DMS153 treated with DMSO at 0.1 percent for 48 hours (cell line): ENCODE results near the gene PPP1R12C.
A peak's percentile ranks its signal among the peaks of the same experiment; 100 is the strongest.
"Not testable (repeated sequence)": the region's sequence is repeated elsewhere in the genome, so short reads cannot be mapped to it uniquely, and the experiment has no call there.

Experiments
- DNase-seq: peaks from one replicate; lab custom pipeline; 2025; ENCODE audit not compliant: unreplicated experiment; lab: John Stamatoyannopoulos, UW

PPP1R12C gene

DNA sequence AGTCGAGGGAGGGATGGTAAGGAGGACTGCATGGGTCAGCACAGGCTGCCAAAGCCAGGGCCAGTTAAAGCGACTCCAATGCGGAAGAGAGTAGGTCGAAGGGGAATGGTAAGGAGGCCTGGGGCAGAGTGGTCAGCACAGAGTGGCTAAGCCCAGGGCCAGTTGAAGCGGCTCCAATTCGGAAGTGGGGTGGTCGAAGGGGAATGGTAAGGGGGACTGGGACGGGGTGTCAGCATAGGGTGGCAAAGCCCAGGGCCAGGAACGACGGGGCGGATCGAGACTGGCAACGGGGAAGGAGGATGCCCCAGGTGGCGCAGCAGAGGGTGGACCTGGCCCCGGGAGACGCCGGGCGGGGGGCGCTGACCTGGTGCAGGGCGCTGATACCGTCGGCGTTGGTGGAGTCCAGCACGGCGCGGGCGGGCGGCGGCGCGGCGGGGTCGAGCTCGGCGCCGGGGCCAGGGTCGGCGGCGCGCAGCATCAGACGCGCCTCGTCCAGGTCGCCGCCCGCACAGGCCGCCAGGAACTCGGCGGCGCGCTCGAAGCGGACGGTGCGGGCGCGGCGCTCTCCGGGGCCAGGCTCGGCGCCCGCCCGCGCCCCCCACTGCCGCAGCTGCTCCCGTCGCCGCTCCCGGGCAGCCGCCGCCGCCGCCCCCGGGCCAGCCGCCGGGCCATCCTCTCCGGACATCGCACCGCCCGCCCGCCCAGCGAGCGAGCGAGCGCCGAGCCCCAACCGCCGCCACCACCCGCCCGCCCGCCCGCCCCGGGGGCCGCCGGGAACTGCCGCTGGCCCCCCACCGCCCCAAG, at the start of gene PPP1R12C:
Gene PPP1R12C, minus strand, starts transcription at position 779 of the 804 bp plus-strand sequence. Its CDS starts 94 bp downstream, at position 685.
- no peak for DNase-seq

DNA sequence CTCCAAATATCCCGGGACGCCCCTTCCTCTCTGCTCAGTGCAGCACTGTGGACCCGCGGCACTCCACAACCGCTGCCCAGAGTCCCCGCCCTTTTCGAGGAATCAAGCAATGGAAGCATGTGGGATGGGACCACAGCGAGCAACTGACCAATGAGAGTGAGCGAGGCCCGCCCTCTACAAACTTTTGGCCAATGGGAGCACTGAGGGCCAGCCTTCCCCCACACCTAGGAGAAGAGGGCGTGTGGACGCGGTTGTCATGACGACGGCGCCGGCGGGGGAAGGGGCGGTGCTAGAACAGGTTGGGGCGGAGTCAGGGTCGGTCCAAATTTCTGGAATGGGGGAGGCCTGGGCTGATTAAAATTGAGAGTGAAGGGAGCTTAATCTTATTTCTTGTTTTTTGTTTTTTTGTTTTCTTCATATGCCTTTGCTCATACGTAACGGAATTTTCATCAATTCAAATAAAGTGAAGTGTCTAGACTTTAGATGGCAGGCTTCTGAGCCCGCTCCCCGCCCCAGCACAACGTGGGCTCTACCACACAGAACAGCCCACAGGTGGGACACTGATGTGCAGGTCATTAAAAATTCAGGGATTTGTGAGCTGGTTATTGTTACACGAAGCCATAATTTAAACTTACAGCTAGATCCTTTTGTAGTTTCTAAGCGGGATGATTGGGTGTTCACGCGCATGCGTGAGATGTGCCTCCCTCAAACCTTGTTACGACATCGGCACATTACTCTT, 49.3 kb upstream of the PPP1R12C start, which contains the start of gene DNAAF3:
Gene DNAAF3, minus strand, starts transcription at position 84 of the 739 bp plus-strand sequence. CDS start 200 bp downstream, outside the sequence.
- peak; percentile 97 for DNase-seq

DNA sequence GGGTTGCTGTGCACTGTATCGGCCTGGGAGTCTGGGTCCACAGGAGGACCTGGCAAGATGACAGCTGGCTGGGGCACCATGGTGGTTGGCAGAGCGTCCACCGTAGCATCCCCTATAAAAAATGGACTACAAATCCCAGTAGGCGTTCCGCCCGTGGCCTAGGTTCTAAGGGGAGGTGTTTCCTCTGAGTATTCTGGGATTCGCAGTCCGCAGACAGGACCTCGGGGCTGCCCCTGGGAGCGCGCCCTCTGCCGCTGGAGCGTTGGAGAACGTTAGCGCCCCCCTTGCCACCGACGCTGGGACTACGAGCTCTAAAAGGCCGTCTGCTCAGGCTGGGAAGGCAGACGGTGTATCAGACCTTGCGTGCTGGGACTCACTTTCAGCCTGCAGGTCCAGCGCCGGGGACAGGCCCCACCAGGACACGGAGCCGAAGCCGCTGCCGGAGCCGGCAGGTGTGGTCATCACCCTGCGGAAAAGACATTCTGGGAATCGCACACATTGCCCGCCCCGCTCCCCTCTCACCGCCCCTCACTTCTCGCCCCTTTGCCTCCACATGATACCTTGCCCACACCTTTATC, 48.6 kb upstream of the PPP1R12C start:
- peak; percentile 83 for DNase-seq

DNA sequence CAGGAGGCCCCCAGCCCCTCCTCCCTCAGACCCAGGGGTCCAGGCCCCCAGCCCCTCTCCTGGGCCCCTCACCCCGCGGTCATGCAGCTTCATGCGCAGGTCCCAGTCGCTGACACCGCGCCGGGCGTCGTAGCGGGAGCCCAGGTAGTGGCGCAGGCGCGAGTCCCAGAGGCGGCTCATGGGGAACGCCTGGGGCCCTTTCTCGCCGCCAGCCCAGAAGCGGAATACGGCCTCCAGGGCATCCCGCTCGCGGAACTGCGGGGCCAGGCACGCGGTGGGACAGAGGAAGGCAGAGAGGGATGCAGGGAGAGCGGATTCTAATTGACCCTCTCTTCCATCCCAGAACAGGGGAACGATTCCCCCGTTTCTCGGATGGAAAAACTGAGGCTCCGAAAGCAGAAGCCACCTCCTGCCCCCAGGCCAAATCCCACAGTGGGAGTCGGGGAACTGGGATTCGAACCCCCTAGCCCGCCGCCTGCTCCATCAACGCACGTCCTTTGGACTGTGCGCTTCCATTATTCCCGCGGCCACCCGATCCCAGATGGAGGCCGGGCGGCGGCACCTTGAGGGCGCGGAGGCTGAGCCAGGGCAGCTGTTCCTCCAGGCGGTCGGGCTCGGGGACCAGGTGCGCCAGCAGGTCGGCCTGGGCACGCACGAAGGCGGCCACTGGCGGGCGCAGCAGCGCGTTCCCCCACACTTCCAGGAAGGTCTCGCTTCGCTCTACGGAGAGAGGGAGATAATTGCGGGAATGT, 44.3 kb upstream of the PPP1R12C start:
- no peak for DNase-seq

DNA sequence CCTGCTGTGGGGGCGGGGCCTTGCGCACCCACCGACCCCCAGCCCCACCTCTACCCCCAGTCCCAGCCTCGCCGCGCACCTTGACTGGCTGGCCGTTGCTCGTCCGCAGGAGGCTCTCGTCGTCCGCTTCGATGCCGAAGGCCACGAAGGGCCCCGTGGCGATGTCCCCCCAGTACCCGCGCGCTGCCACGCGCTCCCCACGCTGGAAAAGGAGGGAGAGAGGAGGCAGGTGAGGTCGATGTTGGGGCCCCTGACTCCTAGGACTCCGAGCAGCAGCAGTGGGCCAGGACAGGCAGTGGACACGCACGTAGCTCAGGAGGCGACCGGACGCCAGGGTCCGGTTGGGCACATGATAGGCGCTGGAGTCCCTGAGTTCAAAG, 43.5 kb upstream of the PPP1R12C start:
- no peak for DNase-seq

DNA sequence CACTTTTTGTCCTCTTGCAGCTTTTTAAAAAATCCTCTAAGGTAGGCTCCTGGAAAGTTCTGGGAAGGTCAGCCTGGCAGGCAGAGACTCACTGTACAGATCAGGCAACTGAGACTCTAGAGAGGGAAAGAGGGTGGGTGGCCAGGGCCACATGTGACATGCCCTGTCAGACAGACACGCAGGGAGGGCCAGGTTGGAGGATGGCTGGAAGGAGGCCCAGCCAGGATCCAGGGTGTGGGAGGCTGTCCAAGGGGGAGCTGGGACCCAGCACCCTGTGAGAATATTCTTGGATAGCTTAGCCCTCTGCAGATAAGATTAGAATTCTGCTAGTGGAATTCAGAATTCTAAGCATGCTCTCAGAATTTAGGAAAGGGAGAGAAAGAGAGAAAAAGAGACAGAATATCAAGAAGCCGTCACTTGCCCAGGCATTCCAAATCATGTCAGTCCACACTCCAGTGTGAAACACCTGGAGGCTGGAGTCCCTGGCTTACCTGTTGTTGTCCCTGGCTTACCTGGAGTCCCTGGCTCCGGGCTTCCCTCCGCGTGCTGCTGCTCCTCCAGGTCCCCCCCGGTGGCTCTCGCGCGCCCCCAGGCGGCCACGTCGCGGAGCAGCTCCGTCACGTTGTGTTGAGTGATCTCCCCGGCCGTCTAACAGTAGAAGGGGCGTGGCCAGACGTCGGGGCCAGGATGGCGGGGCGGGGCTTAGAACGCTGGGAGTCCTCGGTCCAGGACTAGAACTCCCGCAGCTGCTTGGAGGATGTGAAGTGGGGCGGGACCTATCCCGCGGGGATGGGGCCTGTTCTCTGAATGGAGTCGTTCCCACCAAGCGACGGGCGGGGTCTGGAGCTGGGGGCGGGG, 42.9 kb upstream of the PPP1R12C start:
- peak; percentile 97 for DNase-seq

DNA sequence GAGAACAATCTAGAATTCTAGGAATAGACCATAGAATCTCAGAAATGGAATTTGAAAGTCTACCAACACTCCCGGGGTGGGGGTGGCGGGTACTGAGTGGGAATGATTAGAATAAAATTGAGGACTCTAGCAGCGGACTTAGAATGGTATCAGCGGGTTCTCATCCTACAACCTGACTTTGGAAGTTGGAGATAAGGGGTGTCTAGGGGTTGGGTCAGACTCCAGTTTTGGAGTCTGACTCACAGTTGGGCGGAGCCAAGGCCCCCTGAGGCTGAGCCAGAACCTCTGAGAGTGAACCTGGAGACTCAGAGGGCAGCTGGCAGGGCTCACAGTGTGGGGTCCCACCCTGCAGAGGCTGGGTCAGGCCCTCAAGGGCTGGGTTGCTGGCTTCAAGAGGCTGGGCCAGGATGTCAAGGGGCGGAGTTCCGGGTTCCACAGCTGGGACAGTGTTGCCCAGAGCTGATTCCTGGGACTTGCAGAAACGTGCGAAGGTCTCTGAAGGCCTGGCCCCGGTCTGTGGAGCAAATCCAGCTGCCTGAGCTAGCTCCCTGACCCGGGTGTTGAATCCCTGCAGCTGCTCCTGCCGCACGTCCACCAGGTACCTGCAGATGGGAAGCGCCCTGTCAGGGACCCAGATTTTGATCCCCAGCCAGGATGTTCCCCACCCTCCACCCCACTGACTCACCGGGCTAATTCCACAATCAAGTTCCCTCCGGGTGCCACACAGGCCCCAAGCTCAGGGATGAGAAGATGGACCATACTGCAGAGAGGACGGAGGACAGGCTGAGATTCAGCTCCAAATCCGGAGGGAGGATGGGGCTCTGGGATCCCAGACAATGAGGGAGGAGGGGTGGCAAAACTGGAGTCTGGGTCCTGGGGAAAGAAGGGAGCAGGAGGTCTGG, 41.7 kb upstream of the PPP1R12C start:
- no peak for DNase-seq

DNA sequence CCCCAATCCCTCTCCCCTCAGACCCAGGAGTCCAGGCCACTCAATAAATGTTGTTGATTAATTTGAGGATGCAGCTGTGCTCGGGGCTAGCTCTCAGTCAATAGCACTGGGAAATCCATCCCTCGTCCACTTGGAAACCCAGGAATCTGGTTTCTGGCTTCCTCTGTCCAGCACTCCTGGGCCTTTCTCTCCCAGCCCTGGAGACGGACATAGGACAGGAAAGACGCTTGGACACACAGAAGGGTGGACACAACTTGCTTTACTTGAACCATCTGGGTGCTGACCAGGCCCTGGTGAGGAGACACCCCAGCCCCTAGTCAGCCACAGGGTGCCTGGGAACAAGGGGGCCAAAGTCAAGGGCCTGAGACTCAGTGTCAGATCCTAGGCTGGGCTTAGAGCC, 41.0 kb upstream of the PPP1R12C start:
- DNase-seq, result no peak

DNA sequence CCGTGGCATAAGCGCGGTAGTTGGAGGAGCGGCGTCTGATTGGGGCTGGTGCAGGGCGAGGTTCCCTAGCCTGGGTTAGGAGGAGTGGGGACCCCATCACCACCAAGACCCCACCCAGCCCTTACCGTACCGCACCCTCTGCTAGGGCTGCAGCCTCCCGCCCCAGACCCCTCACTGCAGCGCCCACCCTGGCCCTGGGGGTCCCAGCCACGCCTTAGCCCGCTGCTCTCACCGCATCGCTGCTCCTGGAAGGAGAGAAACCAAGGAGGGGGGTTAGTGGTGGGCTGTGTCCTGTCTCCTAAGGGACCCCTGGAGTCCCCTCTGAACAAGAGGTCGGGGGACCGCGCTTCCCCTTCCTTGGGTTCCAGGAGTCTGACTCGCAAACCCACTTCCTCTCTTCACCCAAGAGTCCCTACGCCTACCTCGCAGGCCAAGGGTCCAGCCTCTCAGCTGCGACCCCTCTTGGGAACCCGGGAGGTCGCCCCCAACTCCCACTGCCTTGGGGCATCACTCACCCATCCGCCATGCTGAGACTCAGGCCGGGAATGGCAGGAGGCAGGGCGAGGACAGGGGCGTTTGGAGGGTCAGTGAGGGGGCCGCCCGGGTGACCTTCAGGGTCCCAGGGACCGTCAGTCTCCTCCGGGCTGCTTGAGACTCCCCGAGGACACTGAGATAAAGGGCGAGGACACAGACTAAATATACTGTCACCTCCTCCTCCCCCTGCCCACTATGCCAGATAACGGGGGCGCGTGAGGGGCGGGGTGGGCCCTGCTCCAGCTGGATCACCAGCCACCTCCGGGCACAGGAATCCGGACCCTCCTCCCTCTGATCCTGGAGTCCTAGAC, 39.8 kb upstream of the PPP1R12C start, which contains the start of gene TNNI3:
Gene TNNI3, minus strand, starts transcription at position 669 of the 845 bp plus-strand sequence. Its CDS starts 143 bp downstream, at position 526.
- DNase-seq, result no peak

DNA sequence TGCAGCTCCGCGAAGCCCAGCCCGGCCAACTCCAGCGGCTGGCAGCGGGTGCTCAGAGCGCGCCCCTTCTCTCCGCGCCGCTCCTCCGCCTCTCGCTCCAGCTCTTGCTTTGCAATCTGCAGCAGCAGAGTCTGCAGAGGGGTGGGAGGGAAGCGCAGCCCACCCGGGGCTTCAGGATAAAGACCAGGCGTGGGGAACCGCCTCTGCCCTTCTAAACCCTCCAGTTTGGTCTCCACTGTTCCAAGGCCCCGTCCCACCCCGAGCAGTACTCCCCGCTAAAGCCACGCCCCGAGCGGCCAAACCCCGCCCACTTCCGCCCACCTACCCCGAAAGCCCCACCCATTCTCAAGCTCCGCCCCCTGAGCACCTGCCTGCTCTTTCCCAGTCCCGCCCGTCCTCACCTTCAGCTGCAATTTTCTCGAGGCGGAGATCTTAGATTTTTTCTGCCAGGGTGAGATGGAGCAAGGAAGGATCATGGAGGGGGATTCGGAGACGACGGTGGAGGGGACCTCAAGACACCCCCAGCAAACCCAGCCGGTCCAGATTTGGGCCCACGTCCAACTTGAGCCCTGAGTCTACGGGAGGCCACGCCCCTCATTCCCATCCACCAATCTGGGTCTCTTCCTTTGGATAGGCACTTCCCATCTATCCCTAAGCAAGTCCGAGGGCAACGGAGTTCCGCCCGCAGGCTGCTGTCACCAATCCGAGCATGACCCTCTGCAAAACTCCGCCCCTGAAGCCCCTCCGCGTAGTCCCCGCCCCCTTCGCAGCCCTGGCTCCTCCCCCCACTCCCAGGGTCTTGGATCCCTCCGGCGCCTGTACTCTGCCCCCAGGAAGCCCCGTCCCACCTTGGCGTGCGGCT, 39.0 kb upstream of the PPP1R12C start:
- peak; percentile 89 for DNase-seq

DNA sequence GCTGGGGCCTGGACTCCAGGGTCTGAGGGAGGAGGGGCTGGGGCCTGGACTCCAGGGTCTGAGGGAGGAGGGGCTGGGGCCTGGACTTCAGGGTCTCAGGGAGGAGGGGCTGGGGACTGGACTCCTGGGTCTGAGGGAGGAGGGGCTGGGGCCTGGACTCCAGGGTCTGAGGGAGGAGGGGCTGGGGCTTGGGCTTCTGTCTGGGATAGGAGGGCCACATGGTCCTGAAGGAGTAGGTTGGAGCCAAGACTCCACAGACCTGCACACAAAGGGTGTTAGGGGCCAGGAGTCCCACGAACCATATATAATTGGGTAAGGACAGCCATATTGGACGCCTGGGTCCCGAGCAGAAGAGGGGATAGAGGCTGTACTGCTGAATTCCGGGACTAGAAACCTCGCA, 38.3 kb upstream of the PPP1R12C start:
- not testable (repeated sequence) for DNase-seq

DNA sequence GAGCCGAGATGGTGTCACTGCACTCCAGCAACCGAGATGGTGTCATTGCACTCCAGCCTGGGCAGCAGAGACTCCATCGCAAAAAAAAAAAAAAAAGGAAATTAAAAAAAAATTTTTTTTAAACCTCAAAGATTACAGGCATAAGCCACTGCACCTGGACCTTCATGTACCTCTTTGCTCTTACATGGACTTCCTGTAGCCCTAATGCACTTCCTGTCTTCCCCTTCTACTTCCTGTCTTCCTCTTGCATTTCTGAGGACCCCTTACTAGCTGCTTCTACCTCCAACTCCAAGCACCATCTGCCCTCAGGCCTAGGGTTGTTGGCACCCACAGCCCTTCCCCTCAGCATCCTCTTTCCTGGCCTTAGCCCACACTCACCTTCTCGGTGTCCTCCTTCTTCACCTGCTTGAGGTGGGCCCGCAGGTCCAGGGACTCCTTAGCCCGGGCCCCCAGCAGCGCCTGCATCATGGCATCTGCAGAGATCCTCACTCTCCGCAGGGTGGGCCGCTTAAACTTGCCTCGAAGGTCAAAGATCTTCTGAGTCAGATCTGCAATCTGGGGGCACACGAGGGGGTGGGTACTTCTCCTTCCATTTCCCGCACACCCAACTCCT, 36.3 kb upstream of the PPP1R12C start:
- no peak for DNase-seq

DNA sequence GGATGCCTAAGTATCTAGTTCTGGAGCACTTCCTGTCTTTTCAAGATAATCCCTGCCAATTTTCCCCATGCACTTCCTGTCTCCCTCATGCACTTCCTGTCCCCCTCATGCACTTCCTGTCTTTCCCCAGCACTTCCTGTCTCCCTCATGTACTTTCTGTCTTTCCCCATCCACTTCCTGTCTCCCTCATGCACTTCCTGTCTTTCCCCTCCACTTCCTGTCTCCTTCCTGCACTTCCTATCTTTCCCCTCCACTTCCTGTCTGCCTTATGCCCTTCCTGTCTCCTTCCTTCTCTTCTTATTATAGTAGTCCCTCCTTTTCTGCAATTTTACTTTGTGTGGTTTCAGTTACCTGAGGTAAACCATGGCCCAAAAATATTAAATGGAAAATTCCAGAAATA, 34.6 kb upstream of the PPP1R12C start:
- no peak for DNase-seq

DNA sequence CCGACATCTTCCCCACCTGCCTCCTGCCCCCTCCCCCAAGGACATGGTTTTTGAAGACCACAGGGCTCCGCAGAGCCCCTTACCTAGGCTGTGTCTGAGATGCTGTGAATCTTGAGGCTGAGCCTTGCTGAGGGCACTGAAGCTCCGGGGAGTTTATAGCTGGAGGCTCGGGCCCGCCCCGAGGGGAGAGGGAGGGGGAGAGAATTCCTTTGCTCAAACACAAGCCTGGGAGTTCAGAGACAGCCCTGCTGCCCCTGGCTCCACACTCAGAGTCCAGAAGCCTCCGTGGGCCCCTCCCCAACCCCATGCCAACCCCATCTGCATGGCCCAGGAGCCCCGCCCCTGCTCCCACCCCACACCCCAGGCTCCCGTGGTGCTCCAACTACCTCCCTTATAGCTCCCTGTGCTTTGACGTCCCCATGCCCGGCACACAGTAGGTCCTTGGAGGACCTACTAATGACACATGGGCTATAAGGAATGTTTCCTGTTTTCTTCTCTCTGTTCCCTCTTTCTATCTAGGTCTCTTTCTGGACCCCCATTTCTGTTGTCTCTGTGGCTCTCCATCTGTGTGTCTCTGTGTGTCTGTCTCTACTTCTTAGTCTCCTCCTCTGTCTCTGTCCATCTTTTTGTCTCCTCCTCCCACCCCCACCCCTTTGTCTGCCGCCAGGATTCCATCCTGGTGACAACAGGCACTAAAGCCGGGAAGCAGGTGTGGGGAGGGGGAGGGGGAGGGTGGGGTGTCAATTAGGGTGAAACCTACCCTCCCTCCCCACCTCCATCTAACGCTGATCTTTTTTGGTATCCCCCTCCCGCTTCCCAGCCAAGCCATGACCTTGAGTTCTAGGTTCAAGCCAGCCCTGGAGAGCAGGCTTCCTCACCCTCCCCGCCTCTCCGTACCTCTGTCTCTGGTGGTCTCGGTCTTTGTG, 31.9 kb upstream of the PPP1R12C start, which contains the start of gene TNNT1:
Gene TNNT1, minus strand, starts transcription at position 129 of the 926 bp plus-strand sequence. CDS start 2,049 bp downstream, outside the sequence.
- DNase-seq, result no peak

DNA sequence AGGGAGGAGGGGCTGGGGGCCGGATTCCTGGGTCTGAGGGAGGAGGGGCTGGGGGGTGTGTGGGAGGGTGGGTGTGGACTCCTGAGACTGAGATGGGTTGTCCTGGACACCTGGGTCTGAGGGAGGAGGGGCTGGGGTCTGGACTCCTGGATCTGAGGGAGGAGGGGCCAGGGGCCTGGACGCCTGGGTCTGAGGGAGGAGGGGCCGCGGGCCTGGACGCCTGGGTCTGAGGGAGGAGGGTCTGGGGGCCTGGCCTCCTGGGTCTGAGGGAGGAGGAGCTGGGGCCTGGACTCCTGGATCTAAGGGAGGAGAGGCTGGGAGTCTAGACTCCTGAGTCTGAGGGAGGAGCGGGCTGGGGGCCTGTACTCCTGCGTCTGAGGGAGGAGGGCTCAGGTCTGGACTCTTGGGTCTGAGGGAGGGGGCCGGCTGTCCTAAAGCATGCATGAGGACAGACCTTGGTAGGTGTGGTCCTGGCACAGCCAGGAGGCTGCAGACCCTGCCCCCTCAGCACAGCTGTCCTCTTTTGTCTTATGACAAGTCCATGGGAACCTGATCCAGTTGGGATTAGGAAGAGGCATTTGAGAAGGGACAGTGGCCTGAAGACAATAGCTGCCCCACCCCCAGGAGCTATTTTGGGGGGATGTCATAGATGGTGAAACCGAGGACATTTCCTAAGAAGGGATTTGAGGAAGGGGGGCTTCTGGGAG, 30.3 kb upstream of the PPP1R12C start:
- no peak for DNase-seq
